HepG2 (cell line): Measurements from ENCODE around the gene DISP2. TPM values are rescaled to one million over a fixed set of nuclear protein-coding genes. Genes with fewer than 3 reads are reported as not detected.

Experiments used
- FOSL1 ChIP-seq: sonication (generic); formaldehyde crosslinking; IDR thresholded peaks from 2 replicates; pipeline ENCODE4 v1.9.0; 2021; ENCODE audit warnings: missing genetic modification reagents, borderline replicate concordance
- HNRNPUL1 ChIP-seq: fragments of 200-400 bp; formaldehyde crosslinking; IDR thresholded peaks from 2 replicates; pipeline ENCODE4 v1.6.1; 2017; ENCODE audit warnings: low read depth, mild to moderate bottlenecking, low read length, moderate library complexity
- HOXA3 ChIP-seq: sonication (generic); formaldehyde crosslinking; IDR thresholded peaks from 2 replicates; pipeline ENCODE4 v1.5.0; 2020; ENCODE audit warnings: missing genetic modification reagents
- KDM1A ChIP-seq: IDR thresholded peaks from 2 replicates; pipeline ENCODE4 v1.6.1; 2016; ENCODE audit warnings: missing compliant biosample characterization
- NKX3-1 ChIP-seq: sonication (generic); formaldehyde crosslinking; IDR thresholded peaks from 2 replicates; pipeline ENCODE4 v1.5.0; 2020; ENCODE audit warnings: missing genetic modification reagents
- SIN3B ChIP-seq: fragments of 150-350 bp; IDR thresholded peaks from 2 replicates; pipeline ENCODE4 v1.6.1; 2014; ENCODE audit warnings: low read length
- SMARCC2 ChIP-seq: fragments of 450-650 bp; IDR thresholded peaks from 2 replicates; pipeline ENCODE4 v1.6.1; 2017; ENCODE audit warnings: antibody characterized with exemption, mild to moderate bottlenecking
- SPEN ChIP-seq: sonication (generic); formaldehyde crosslinking; IDR thresholded peaks from 2 replicates; pipeline ENCODE4 v1.5.1; 2020; ENCODE audit warnings: low read depth, mild to moderate bottlenecking, missing genetic modification reagents
- STAT5B ChIP-seq: sonication (generic); formaldehyde crosslinking; IDR thresholded peaks from 2 replicates; pipeline ENCODE4 v1.4.0; 2020; ENCODE audit warnings: missing genetic modification reagents
- ZBTB21 ChIP-seq: sonication (generic); formaldehyde crosslinking; IDR thresholded peaks from 2 replicates; pipeline ENCODE4 v1.4.0; 2020; ENCODE audit warnings: missing genetic modification reagents
- ZFP1 ChIP-seq: IDR thresholded peaks from 2 replicates; pipeline ENCODE4 v1.6.1; 2016
- ZNF570 ChIP-seq: sonication (generic); formaldehyde crosslinking; IDR thresholded peaks from 2 replicates; pipeline ENCODE4 v1.4.0; 2020; ENCODE audit warnings: mild to moderate bottlenecking, missing genetic modification reagents, borderline replicate concordance
- ZNF605 ChIP-seq: sonication (generic); formaldehyde crosslinking; IDR thresholded peaks from 2 replicates; pipeline ENCODE4 v1.8.0; 2022; ENCODE audit warnings: mild to moderate bottlenecking, missing genetic modification reagents
- ZNF660 ChIP-seq: sonication (generic); formaldehyde crosslinking; IDR thresholded peaks from 2 replicates; pipeline ENCODE4 v1.5.1; 2020; ENCODE audit warnings: mild to moderate bottlenecking, low read depth, missing genetic modification reagents, borderline replicate concordance
- polyA plus RNA-seq, 8 experiments: library from polyadenylated mRNA; depleted of rRNA in 3 of 8; stranded (reverse) in 7 of 8; unstranded in 1 of 8; fragments of >200 nt; fragmentation: Illumina TruSeq in 4 of 8; extraction: Trizol in 4 of 8; gene quantifications; 2 replicates each; pipeline versions ENCODE4 v1.2.1 to v1.2.3, GENCODE V29; 2011 to 2016; ENCODE audit warnings: low read depth in 4 of 8, missing spikeins in 1 of 8, mixed read lengths in 1 of 8; ENCODE audit not compliant: insufficient read depth in 1 of 8
- total RNA-seq, 5 experiments: library from RNA; depleted of rRNA; stranded (reverse); fragments of >200 nt; fragmentation: Illumina TruSeq; extraction: Trizol; gene quantifications; 2 replicates each; pipeline ENCODE4 v1.2.3, GENCODE V29; 2016; ENCODE audit warnings: low read depth in 1 of 5
- TF ChIP-seq, protein P1 (sequence below): IDR thresholded peaks from 2 replicates; pipeline ENCODE4 v1.6.1; 2016; ENCODE audit warnings: missing genetic modification reagents, missing compliant biosample characterization
- TF ChIP-seq, protein P2 (sequence below): sonication (generic); formaldehyde crosslinking; IDR thresholded peaks from 2 replicates; pipeline ENCODE4 v1.5.0; 2020; ENCODE audit warnings: mild to moderate bottlenecking, missing genetic modification reagents, borderline replicate concordance
- TF ChIP-seq, protein P3 (sequence below): sonication (generic); formaldehyde crosslinking; IDR thresholded peaks from 2 replicates; pipeline ENCODE4 v1.8.0; 2022; ENCODE audit warnings: mild to moderate bottlenecking, missing genetic modification reagents
- TF ChIP-seq, protein P4 (sequence below): IDR thresholded peaks from 2 replicates; pipeline ENCODE4 v1.6.1; 2016; ENCODE audit warnings: missing biosample characterization, missing genetic modification reagents, low read depth

DISP2 gene
- total and polyA plus RNA-seq, 2 of the 13 experiments (the other 11 are each of a cell fraction or from before 2014, with no cell fraction given), result 0.09 to 0.32 TPM

DNA sequence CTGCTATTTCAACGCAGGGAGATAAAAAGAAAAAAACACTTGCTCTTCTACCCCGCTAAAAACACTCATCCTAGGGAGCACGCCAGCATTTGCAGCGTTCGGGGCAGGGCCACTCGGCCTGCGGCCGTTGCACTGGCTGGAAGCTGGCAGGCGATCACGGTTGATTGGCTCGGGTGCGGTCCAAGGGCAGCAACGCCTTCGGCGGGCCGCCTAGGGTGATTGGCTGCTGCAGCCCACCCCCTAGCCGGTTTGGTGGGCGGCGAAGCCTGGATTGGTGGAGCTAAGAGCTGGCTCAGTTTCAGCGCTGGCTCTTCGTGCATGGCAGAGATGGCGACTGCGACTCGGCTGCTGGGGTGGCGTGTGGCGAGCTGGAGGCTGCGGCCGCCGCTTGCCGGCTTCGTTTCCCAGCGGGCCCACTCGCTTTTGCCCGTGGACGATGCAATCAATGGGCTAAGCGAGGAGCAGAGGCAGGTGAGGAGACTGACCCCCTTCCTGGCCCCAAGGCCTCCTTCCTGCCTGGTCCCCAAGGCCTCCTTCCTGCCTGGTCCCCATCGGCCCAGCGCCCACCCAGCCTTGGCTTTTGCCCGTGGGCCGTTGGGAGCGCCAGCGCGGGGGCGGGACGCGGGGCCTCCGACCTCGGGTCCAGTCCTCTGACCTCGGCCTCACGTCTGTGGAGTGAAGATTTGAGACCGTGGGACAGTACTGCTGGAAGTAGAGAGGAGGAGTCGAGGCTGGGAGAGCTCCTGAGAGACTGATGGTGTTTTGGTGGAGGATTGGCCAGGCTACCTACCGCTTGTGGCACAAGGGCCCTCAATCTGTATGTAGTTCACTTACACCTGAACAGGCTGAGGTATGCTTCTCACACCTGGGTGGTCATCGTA, 47.7 kb downstream of the DISP2 start, which contains the start of gene IVD (continued):
- TF ChIP-seq KDM1A, result no peak
- TF ChIP-seq, protein P1, sequence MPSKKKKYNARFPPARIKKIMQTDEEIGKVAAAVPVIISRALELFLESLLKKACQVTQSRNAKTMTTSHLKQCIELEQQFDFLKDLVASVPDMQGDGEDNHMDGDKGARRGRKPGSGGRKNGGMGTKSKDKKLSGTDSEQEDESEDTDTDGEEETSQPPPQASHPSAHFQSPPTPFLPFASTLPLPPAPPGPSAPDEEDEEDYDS, result peak; percentile 88; the same call in 1 of the 2 replicates
- no peak for TF ChIP-seq ZNF570 (CRISPR knock-in tag)
- no peak for TF ChIP-seq ZNF660 (CRISPR knock-in tag)
- TF ChIP-seq ZNF605 (CRISPR knock-in tag), result peak; percentile 84
- TF ChIP-seq, protein P2, sequence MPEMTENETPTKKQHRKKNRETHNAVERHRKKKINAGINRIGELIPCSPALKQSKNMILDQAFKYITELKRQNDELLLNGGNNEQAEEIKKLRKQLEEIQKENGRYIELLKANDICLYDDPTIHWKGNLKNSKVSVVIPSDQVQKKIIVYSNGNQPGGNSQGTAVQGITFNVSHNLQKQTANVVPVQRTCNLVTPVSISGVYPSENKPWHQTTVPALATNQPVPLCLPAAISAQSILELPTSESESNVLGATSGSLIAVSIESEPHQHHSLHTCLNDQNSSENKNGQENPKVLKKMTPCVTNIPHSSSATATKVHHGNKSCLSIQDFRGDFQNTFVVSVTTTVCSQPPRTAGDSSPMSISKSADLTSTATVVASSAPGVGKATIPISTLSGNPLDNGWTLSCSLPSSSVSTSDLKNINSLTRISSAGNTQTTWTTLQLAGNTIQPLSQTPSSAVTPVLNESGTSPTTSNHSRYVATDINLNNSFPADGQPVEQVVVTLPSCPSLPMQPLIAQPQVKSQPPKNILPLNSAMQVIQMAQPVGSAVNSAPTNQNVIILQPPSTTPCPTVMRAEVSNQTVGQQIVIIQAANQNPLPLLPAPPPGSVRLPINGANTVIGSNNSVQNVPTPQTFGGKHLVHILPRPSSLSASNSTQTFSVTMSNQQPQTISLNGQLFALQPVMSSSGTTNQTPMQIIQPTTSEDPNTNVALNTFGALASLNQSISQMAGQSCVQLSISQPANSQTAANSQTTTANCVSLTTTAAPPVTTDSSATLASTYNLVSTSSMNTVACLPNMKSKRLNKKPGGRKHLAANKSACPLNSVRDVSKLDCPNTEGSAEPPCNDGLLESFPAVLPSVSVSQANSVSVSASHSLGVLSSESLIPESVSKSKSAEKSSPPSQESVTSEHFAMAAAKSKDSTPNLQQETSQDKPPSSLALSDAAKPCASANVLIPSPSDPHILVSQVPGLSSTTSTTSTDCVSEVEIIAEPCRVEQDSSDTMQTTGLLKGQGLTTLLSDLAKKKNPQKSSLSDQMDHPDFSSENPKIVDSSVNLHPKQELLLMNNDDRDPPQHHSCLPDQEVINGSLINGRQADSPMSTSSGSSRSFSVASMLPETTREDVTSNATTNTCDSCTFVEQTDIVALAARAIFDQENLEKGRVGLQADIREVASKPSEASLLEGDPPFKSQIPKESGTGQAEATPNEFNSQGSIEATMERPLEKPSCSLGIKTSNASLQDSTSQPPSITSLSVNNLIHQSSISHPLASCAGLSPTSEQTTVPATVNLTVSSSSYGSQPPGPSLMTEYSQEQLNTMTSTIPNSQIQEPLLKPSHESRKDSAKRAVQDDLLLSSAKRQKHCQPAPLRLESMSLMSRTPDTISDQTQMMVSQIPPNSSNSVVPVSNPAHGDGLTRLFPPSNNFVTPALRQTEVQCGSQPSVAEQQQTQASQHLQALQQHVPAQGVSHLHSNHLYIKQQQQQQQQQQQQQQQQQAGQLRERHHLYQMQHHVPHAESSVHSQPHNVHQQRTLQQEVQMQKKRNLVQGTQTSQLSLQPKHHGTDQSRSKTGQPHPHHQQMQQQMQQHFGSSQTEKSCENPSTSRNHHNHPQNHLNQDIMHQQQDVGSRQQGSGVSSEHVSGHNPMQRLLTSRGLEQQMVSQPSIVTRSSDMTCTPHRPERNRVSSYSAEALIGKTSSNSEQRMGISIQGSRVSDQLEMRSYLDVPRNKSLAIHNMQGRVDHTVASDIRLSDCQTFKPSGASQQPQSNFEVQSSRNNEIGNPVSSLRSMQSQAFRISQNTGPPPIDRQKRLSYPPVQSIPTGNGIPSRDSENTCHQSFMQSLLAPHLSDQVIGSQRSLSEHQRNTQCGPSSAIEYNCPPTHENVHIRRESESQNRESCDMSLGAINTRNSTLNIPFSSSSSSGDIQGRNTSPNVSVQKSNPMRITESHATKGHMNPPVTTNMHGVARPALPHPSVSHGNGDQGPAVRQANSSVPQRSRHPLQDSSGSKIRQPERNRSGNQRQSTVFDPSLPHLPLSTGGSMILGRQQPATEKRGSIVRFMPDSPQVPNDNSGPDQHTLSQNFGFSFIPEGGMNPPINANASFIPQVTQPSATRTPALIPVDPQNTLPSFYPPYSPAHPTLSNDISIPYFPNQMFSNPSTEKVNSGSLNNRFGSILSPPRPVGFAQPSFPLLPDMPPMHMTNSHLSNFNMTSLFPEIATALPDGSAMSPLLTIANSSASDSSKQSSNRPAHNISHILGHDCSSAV, result peak; percentile 71; the same call in 1 of the 2 replicates
- no peak for TF ChIP-seq ZBTB21 (CRISPR knock-in tag)
- TF ChIP-seq, protein P3, sequence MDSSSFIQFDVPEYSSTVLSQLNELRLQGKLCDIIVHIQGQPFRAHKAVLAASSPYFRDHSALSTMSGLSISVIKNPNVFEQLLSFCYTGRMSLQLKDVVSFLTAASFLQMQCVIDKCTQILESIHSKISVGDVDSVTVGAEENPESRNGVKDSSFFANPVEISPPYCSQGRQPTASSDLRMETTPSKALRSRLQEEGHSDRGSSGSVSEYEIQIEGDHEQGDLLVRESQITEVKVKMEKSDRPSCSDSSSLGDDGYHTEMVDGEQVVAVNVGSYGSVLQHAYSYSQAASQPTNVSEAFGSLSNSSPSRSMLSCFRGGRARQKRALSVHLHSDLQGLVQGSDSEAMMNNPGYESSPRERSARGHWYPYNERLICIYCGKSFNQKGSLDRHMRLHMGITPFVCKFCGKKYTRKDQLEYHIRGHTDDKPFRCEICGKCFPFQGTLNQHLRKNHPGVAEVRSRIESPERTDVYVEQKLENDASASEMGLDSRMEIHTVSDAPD (CRISPR knock-in tag), result no peak
- TF ChIP-seq, protein P4, sequence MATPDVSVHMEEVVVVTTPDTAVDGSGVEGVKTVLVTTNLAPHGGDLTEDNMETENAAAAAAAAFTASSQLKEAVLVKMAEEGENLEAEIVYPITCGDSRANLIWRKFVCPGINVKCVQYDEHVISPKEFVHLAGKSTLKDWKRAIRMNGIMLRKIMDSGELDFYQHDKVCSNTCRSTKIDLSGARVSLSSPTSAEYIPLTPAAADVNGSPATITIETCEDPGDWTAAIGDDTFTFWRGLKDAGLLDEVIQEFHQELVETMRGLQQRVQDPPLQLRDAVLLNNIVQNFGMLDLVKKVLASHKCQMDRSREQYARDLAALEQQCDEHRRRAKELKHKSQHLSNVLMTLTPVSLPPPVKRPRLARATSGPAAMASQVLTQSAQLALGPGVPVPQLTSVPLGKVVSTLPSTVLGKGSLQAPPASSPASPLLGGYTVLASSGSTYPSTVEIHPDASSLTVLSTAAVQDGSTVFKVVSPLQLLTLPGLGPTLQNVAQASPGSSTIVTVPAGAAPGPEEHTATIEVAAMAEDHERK (CRISPR knock-in tag), result no peak
- no peak for TF ChIP-seq HOXA3 (CRISPR knock-in tag)
- no peak for TF ChIP-seq SMARCC2
- TF ChIP-seq NKX3-1, result no peak
- TF ChIP-seq ZFP1 (CRISPR knock-in tag), result no peak
- TF ChIP-seq FOSL1 (CRISPR knock-in tag), result no peak
- TF ChIP-seq STAT5B (CRISPR knock-in tag), result no peak
- no peak for TF ChIP-seq SIN3B
- TF ChIP-seq SPEN (CRISPR knock-in tag), result peak; percentile 78
- no peak for TF ChIP-seq HNRNPUL1
